Uterus (tissue), 4 donors: ENCODE results near the gene DPP6. TPM values are rescaled to one million over a fixed set of nuclear protein-coding genes. Genes with fewer than 3 reads are reported as not detected.
"Not testable (repeated sequence)": the region's sequence is repeated elsewhere in the genome, so short reads cannot be mapped to it uniquely, and the experiment has no call there.

Experiments
- DNase-seq, 2 donors: peaks; one replicate each; pipeline ENCODE4 v3.0.0-alpha.2; 2019 to 2020
- H3K27ac ChIP-seq, 2 donors: fragments of 200-600 bp; sonication (generic); 1 replicate in 1 of 2; 2 replicates in 1 of 2; pipeline ENCODE4 v1.5.1; 2016 to 2018
- H3K27me3 ChIP-seq, 2 donors: fragments of 200-600 bp; sonication (generic); one replicate each; pipeline ENCODE4 v1.5.1; 2018 to 2019; ENCODE audit warnings: control low read depth in 1 of 2
- H3K36me3 ChIP-seq, 2 donors: fragments of 200-600 bp; sonication (generic); one replicate each; pipeline ENCODE4 v1.5.1; 2019; ENCODE audit warnings: control low read depth in 1 of 2
- H3K4me1 ChIP-seq, 2 donors: fragments of 200-600 bp; sonication (generic); one replicate each; pipeline ENCODE4 v1.5.1; 2018 to 2019; ENCODE audit warnings: control low read depth in 1 of 2
- H3K4me3 ChIP-seq, 2 donors: fragments of 200-600 bp; sonication (generic); 1 replicate in 1 of 2; 2 replicates in 1 of 2; pipeline ENCODE4 v1.5.1; 2018 to 2019; ENCODE audit warnings: mild to moderate bottlenecking in 1 of 2
- H3K9me3 ChIP-seq, 2 donors: fragments of 200-600 bp; sonication (generic); one replicate each; pipeline ENCODE4 v1.5.1; 2019; ENCODE audit warnings: control low read depth in 1 of 2
- POLR2A ChIP-seq, 2 donors: fragments of 450-650 bp; IDR thresholded peaks; one replicate each; pipeline ENCODE4 v1.6.1; 2016; ENCODE audit warnings: antibody characterized with exemption in 2 of 2, mild to moderate bottlenecking in 1 of 2, moderate library complexity in 1 of 2
- intact Hi-C: fragments of 100-400 bp; cut with DNase I; formaldehyde crosslinking; loops from one replicate; pipeline ENCODE4 v1.15.1; 2023; ENCODE audit warnings: low total_unique reads
- total RNA-seq, 4 donors: library from RNA; depleted of rRNA in 3 of 4; stranded (reverse); fragments of >200 nt in 3 of 4; gene quantifications; one replicate each; pipeline versions ENCODE4 v1.1.0 to v1.2.4, GENCODE V29; 2014 to 2023
- TF ChIP-seq, protein P1 (sequence below), 4 experiments: fragments of 200-600 bp in 2 of 4; fragments of 450-650 bp in 2 of 4; sonication (generic) in 2 of 4; IDR thresholded peaks; one replicate each; pipeline ENCODE4 v1.5.1; 2016 to 2019; ENCODE audit warnings: antibody characterized with exemption in 4 of 4, mild to moderate bottlenecking in 2 of 4, moderate library complexity in 1 of 4
- donor health status: DM: yes; HTN: yes; CAD: no.

Gene DPP6
- total RNA-seq, 4 donors from 2014 or later: 4.1 to 107 (median 42.7) TPM

DNA sequence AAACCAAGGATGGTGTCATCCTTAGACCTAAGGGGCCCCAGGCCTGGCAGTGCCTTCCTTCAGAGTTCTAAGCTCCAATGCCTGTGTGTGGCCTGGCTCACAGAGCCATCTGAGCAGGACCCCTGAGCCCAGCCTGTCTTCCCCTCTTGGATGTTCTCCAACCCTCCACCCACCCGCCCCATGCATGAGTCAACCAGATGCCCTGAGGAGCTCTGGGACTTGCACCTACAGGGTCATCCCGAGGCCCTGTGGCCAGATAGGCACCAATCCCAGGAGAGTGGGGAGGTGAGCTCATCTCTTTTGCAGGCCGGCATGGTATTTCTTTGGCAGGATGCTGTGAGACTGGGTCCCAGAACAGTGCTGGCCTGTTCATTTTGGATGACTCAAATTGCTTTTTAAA is 103.7 kb downstream of the DPP6 start:
- intact Hi-C loops, H3K4me1 ChIP-seq, H3K27ac ChIP-seq, DNase-seq, H3K27me3 ChIP-seq, H3K4me3 ChIP-seq, H3K36me3 ChIP-seq, H3K9me3 ChIP-seq: not testable (repeated sequence)

GRCh38 chr7:154162921-154163320 is 110.7 kb downstream of the DPP6 start:
- H3K4me1 ChIP-seq: not testable (repeated sequence)

DNA sequence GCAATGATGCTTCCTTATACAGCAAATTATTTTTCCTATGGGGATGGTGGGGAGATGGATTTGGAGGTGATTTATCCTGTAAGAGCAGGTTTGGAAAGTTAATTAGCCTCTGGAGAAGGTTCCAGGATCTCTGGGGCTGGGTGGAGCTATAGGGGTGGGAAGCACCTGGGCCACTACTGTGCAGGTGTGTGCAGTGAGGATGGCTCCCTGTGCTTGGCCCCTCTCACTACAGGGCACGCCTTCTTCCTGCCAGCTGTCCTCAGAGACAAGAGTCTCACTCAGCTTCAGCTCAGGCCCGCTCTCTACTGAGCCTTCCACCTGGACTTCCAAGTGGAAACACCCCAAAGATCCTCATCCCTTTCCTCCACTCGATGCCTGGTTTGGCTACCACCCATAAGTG is 111.4 kb downstream of the DPP6 start:
- H3K27me3 ChIP-seq, H3K4me1 ChIP-seq, H3K9me3 ChIP-seq, DNase-seq, intact Hi-C loops, H3K36me3 ChIP-seq, H3K27ac ChIP-seq, H3K4me3 ChIP-seq: not testable (repeated sequence)

More at GRCh38 chr7:154162921-154163320, 110.7 kb downstream of the DPP6 start:
- intact Hi-C loops, DNase-seq, H3K9me3 ChIP-seq, H3K36me3 ChIP-seq, H3K27me3 ChIP-seq, H3K27ac ChIP-seq, H3K4me3 ChIP-seq: not testable (repeated sequence)

GRCh38 chr7:154167051-154167450 is 114.9 kb downstream of the DPP6 start:
- no peak for TF ChIP-seq POLR2A (IDR thresholded peaks at IDR 0.05)
- TF ChIP-seq, protein P1, sequence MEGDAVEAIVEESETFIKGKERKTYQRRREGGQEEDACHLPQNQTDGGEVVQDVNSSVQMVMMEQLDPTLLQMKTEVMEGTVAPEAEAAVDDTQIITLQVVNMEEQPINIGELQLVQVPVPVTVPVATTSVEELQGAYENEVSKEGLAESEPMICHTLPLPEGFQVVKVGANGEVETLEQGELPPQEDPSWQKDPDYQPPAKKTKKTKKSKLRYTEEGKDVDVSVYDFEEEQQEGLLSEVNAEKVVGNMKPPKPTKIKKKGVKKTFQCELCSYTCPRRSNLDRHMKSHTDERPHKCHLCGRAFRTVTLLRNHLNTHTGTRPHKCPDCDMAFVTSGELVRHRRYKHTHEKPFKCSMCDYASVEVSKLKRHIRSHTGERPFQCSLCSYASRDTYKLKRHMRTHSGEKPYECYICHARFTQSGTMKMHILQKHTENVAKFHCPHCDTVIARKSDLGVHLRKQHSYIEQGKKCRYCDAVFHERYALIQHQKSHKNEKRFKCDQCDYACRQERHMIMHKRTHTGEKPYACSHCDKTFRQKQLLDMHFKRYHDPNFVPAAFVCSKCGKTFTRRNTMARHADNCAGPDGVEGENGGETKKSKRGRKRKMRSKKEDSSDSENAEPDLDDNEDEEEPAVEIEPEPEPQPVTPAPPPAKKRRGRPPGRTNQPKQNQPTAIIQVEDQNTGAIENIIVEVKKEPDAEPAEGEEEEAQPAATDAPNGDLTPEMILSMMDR (IDR thresholded peaks at IDR 0.05): no peak
- Histone ChIP-seq H3K36me3 (no peaks in the 10 kb centered on the region), H3K27me3 (no peaks in the 10 kb centered on the region), H3K27ac (no peak overlapping the region), H3K9me3 (no peaks in the 10 kb centered on the region), H3K4me3 (no peak overlapping the region), H3K4me1 (no peaks in the 10 kb centered on the region)
- intact Hi-C loops: no loop called here
- no peak for DNase-seq

DNA sequence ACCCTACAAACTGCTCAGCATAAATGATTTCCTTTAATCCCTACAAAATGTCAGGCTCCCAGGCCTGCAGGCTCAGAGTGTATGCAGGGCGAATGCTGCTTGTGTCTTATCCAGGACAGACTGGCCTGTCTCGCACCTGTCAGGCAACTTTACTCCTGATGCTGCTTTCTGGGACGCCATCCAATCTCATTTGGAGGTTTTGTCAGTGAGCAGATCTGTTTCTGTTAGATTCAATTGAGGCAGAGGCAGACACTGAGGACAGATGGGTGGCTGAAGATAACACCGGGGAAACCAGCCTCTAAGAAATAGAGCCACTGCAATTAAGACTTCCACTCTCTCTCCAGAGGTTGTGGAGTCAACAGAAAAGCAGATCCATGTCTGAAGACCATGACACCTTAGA is 115.6 kb downstream of the DPP6 start:
- Histone ChIP-seq H3K36me3 (no peaks in the 10 kb centered on the region), H3K27ac (no peak overlapping the region), H3K4me1 (no peaks in the 10 kb centered on the region), H3K27me3 (no peaks in the 10 kb centered on the region), H3K4me3 (no peak overlapping the region), H3K9me3 (no peaks in the 10 kb centered on the region)
- intact Hi-C loops: no loop called here
- no peak for TF ChIP-seq POLR2A (IDR thresholded peaks at IDR 0.05)
- TF ChIP-seq, protein P1 (IDR thresholded peaks at IDR 0.05): no peak
- DNase-seq: no peak

- TF ChIP-seq, protein P1 (IDR thresholded peaks at IDR 0.05): no peak
- no peak for TF ChIP-seq POLR2A (IDR thresholded peaks at IDR 0.05)
- Histone ChIP-seq H3K36me3 (no peaks in the 10 kb centered on the region), H3K4me1 (no peaks in the 10 kb centered on the region), H3K9me3 (no peaks in the 10 kb centered on the region), H3K4me3 (no peak overlapping the region), H3K27ac (no peak overlapping the region), H3K27me3 (no peaks in the 10 kb centered on the region)
- intact Hi-C loops: no loop called here
- no peak for DNase-seq
Measured at GRCh38 chr7:154171422-154171821, 119.2 kb downstream of the DPP6 start.

DNA sequence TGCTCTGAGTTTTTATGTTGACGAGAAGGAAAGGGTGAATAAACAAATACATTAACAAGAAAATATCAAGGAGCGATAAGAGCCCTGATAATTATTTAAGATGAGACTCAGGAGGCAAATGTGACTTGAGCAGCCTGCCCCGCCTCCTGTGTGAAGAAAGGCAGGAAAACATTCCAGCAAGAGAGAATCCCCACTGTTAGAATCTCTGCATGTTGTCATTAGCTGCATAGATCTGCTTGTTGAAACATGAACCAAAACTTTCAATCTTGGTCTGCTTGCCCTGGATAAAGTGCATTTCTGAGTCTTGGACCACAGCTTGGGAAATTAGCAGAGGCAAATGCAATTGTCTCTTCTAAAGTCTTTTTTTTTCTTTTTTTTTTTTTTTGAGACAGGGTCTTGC is 120.0 kb downstream of the DPP6 start:
- H3K4me1 ChIP-seq: no peaks in the 10 kb centered on the region
- no peak overlapping the region for H3K4me3 ChIP-seq
- DNase-seq: no peak
- intact Hi-C loops: no loop called here
- TF ChIP-seq POLR2A (IDR thresholded peaks at IDR 0.05): no peak
- TF ChIP-seq, protein P1 (IDR thresholded peaks at IDR 0.05): no peak
- no peaks in the 10 kb centered on the region for H3K27me3 ChIP-seq
- no peak overlapping the region for H3K27ac ChIP-seq
- no peaks in the 10 kb centered on the region for H3K36me3 ChIP-seq
- H3K9me3 ChIP-seq: no peaks in the 10 kb centered on the region
